ENCODE results near the gene GPR173.

- TF ChIP-seq CTCF (IDR thresholded peaks at IDR 0.05; ENCODE audit: low read depth, low read length): no peak
- no peak for TF ChIP-seq EZH2phosphoT487 (IDR thresholded peaks at IDR 0.05; ENCODE audit: low read depth)
Measured at GRCh38 chrX:53077207-53078197, 28.9 kb downstream of the GPR173 start.
